Parathyroid adenoma (tissue), 2 donors: Measurements from ENCODE around the gene DIAPH2.

ENCODE experiments used
- H2AFZ ChIP-seq: fragments of 300-600 bp; sonication (generic); one replicate; pipeline ENCODE4 v1.7.0; 2017; ENCODE audit warnings: antibody characterized with exemption, mild to moderate bottlenecking
- H3K27ac ChIP-seq: fragments of 300-600 bp; sonication (generic); one replicate; pipeline ENCODE4 v1.7.0; 2017
- H3K27me3 ChIP-seq: fragments of 300-600 bp; sonication (generic); one replicate; pipeline ENCODE4 v1.7.0; 2017; ENCODE audit warnings: low read length; ENCODE audit not compliant: control insufficient read depth, insufficient read depth
- H3K36me3 ChIP-seq: fragments of 300-600 bp; sonication (generic); one replicate; pipeline ENCODE4 v1.7.0; 2017; ENCODE audit warnings: low read length; ENCODE audit not compliant: control insufficient read depth, insufficient read depth
- H3K4me1 ChIP-seq: fragments of 300-600 bp; sonication (generic); one replicate; pipeline ENCODE4 v1.7.0; 2017; ENCODE audit warnings: control low read depth
- H3K4me2 ChIP-seq: fragments of 300-600 bp; sonication (generic); one replicate; pipeline ENCODE4 v1.7.0; 2017; ENCODE audit warnings: low read length
- H3K4me3 ChIP-seq: fragments of 300-600 bp; sonication (generic); one replicate; pipeline ENCODE4 v1.7.0; 2017; ENCODE audit warnings: low read depth, low read length
- H3K79me2 ChIP-seq: fragments of 300-600 bp; sonication (generic); one replicate; pipeline ENCODE4 v1.7.0; 2017; ENCODE audit warnings: control low read depth
- H3K9ac ChIP-seq: fragments of 300-600 bp; sonication (generic); one replicate; pipeline ENCODE4 v1.7.0; 2017; ENCODE audit warnings: mild to moderate bottlenecking
- H3K9me3 ChIP-seq: fragments of 300-600 bp; sonication (generic); one replicate; pipeline ENCODE4 v1.7.0; 2017; ENCODE audit warnings: low read length; ENCODE audit not compliant: control insufficient read depth
- CTCF ChIP-seq: fragments of 300-600 bp; sonication (generic); IDR thresholded peaks from one replicate; pipeline ENCODE4 v1.7.0; 2017; ENCODE audit warnings: antibody characterized with exemption, mild to moderate bottlenecking
- donor health status: primary hyperparathyroidism.

The DIAPH2 gene

GRCh38 chrX:97400492-97400891 lies 715.9 kb downstream of the DIAPH2 start:
- no peaks in the 10 kb centered on the region for H3K27me3 ChIP-seq
- no peaks in the 10 kb centered on the region for H3K4me1 ChIP-seq
- no peak overlapping the region for H2AFZ ChIP-seq
- no peak for TF ChIP-seq CTCF
- no peak overlapping the region for H3K4me3 ChIP-seq
- no peaks in the 10 kb centered on the region for H3K79me2 ChIP-seq
- H3K9me3 ChIP-seq, result no peaks in the 10 kb centered on the region
- no peak overlapping the region for H3K4me2 ChIP-seq
- H3K9ac ChIP-seq, result no peak overlapping the region
- no peaks in the 10 kb centered on the region for H3K36me3 ChIP-seq
- H3K27ac ChIP-seq, result no peak overlapping the region

DNA sequence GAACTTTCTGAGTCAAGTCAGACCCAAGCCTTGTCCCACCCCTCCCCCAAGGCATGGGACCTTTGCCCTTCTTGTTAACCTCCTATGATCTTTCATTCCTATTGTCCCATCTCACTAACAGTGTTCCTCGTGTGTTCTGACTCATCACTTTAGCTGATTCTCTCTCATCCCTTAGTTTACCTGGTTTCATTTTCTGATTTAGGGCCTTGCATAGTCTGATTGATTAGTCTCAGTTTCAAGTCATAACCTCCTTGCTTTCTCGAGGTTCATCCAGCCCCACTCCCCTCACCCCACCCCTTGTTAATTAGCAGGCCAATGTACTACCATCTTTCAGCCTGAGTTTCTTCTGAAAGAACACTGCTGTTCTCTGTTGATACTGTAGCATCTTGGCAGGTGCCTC lies 716.5 kb downstream of the DIAPH2 start:
- TF ChIP-seq CTCF, result no peak
- H3K9me3 ChIP-seq, result no peaks in the 10 kb centered on the region
- no peaks in the 10 kb centered on the region for H3K4me1 ChIP-seq
- H2AFZ ChIP-seq, result no peak overlapping the region
- H3K4me3 ChIP-seq, result no peak overlapping the region
- H3K27me3 ChIP-seq, result no peaks in the 10 kb centered on the region
- no peaks in the 10 kb centered on the region for H3K79me2 ChIP-seq
- H3K27ac ChIP-seq, result no peak overlapping the region
- no peak overlapping the region for H3K9ac ChIP-seq
- no peak overlapping the region for H3K4me2 ChIP-seq
- no peaks in the 10 kb centered on the region for H3K36me3 ChIP-seq

GRCh38 chrX:97401586-97402136 lies 717.0 kb downstream of the DIAPH2 start:
- no peaks in the 10 kb centered on the region for H3K27me3 ChIP-seq
- no peaks in the 10 kb centered on the region for H3K79me2 ChIP-seq
- TF ChIP-seq CTCF, result no peak
- no peak overlapping the region for H3K27ac ChIP-seq
- no peak overlapping the region for H3K4me3 ChIP-seq
- H3K9ac ChIP-seq, result no peak overlapping the region
- no peaks in the 10 kb centered on the region for H3K4me1 ChIP-seq
- H3K36me3 ChIP-seq, result no peaks in the 10 kb centered on the region
- no peak overlapping the region for H3K4me2 ChIP-seq
- H2AFZ ChIP-seq, result no peak overlapping the region
- H3K9me3 ChIP-seq, result no peaks in the 10 kb centered on the region

DNA sequence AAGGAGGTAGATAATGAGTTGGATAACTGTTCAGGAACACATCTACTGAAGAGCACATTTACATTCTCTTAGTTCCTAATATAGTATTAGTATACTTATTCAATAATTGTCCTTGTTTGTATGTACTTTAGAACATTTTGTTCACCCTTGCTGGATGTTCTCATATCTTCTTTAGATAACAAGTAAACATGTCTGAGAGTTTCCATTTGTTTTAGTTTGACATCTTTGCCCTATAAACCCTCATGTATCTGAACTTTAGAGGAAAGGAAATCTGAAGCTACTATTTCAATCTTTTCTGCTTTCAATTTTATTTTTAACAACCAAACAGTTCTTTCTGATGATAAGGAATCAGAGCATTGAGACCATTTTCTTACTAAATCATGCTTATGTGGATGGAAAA lies 717.7 kb downstream of the DIAPH2 start:
- no peak overlapping the region for H2AFZ ChIP-seq
- TF ChIP-seq CTCF, result no peak
- no peaks in the 10 kb centered on the region for H3K27me3 ChIP-seq

DNA sequence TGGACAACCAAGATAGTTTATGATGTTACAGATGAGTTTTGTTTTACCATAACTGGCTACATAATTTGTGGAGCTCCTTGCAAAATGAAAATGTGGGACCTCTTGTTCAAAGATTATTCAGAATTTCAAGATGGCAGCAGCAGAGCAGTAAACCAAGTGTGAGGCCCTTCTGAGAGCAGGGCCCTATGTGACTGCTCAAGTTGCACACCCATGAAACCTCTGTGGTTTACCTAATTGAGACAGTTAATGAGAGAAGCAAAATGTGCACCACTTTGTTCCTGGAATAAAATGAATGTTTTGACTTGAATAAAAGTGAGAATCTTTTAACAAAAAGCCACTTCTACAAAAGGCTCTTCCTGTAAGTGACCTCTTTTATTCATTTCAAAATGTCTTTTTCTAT lies 718.3 kb downstream of the DIAPH2 start:
- Histone ChIP-seq H3K9me3 (no peaks in the 10 kb centered on the region), H3K27me3 (no peaks in the 10 kb centered on the region), H3K36me3 (no peaks in the 10 kb centered on the region), H3K79me2 (no peaks in the 10 kb centered on the region), H3K4me3 (no peak overlapping the region), H2AFZ (no peak overlapping the region), H3K9ac (no peak overlapping the region), H3K27ac (no peak overlapping the region), H3K4me1 (no peaks in the 10 kb centered on the region), H3K4me2 (no peak overlapping the region)
- no peak for TF ChIP-seq CTCF

More for the DNA sequence above, 717.7 kb downstream of the DIAPH2 start:
- Histone ChIP-seq H3K36me3 (no peaks in the 10 kb centered on the region), H3K4me2 (no peak overlapping the region), H3K27ac (no peak overlapping the region), H3K4me1 (no peaks in the 10 kb centered on the region), H3K9ac (no peak overlapping the region), H3K4me3 (no peak overlapping the region), H3K9me3 (no peaks in the 10 kb centered on the region), H3K79me2 (no peaks in the 10 kb centered on the region)
